DND-41 (cell line): ENCODE results near the gene FUZ.

Experiments used
- ATAC-seq: fragments of 200-7000 bp; cut with Tn5 transposase; 3 replicates; pipeline ENCODE4 v1.9.1; 2021; ENCODE audit warnings: low read depth; ENCODE audit not compliant: insufficient read depth
- DNase-seq: peaks from one replicate; pipeline ENCODE4 v3.0.0-alpha.2; 2020
- H2AFZ ChIP-seq: 2 replicates; pipeline ENCODE4 v1.6.0; 2012; ENCODE audit warnings: low read depth, low read length
- H3K27ac ChIP-seq: 2 replicates; pipeline ENCODE4 v1.5.1; 2012; ENCODE audit warnings: low read length, inconsistent platforms
- H3K27me3 ChIP-seq: fragments of 200-600 bp; sonication (generic); 2 replicates; pipeline ENCODE4 v1.6.0; 2012; ENCODE audit warnings: low read length, mild to moderate bottlenecking, inconsistent platforms; ENCODE audit not compliant: insufficient read depth, poor library complexity
- H3K36me3 ChIP-seq: 2 replicates; pipeline ENCODE4 v1.5.1; 2012; ENCODE audit warnings: low read length, inconsistent platforms; ENCODE audit not compliant: insufficient read depth
- H3K4me1 ChIP-seq: 2 replicates; pipeline ENCODE4 v1.5.1; 2012; ENCODE audit warnings: mild to moderate bottlenecking, low read length; ENCODE audit not compliant: insufficient read depth
- H3K4me2 ChIP-seq: 2 replicates; pipeline ENCODE4 v1.6.0; 2012; ENCODE audit warnings: mild to moderate bottlenecking, moderate library complexity, low read length, inconsistent platforms; ENCODE audit not compliant: insufficient read depth
- H3K4me3 ChIP-seq, 2 experiments: fragments of 200-600 bp in 1 of 2; shearing (Covaris generic) in 1 of 2; 2 replicates each; pipeline ENCODE4 v1.5.1; 2012 to 2016; ENCODE audit warnings: inconsistent platforms in 2 of 2, low read length in 2 of 2, mild to moderate bottlenecking in 2 of 2, low read depth in 1 of 2, moderate library complexity in 1 of 2
- H3K79me2 ChIP-seq: 2 replicates; pipeline ENCODE4 v1.6.0; 2012; ENCODE audit warnings: low read length, inconsistent platforms; ENCODE audit not compliant: insufficient read depth
- H3K9ac ChIP-seq: 2 replicates; pipeline ENCODE4 v1.6.0; 2012; ENCODE audit warnings: low read depth, mild to moderate bottlenecking, inconsistent platforms, low read length, moderate library complexity
- H3K9me3 ChIP-seq: 2 replicates; pipeline ENCODE4 v1.5.1; 2012; ENCODE audit warnings: low read length, moderate library complexity, mild to moderate bottlenecking, inconsistent platforms; ENCODE audit not compliant: insufficient read depth, severe bottlenecking
- H4K20me1 ChIP-seq: 2 replicates; pipeline ENCODE4 v1.6.0; 2012; ENCODE audit warnings: low read length; ENCODE audit not compliant: insufficient read depth
- EZH2 ChIP-seq: IDR thresholded peaks from 3 replicates; pipeline ENCODE4 v1.6.1; 2012; ENCODE audit warnings: borderline replicate concordance, low read depth, mild to moderate bottlenecking, moderate library complexity, low read length, inconsistent platforms; ENCODE audit not compliant: severe bottlenecking
- TF ChIP-seq, protein P1 (sequence below): IDR thresholded peaks from 2 replicates; pipeline ENCODE4 v1.5.1; 2012; ENCODE audit warnings: borderline replicate concordance, low read length, moderate library complexity, mild to moderate bottlenecking; ENCODE audit not compliant: poor library complexity, severe bottlenecking; ENCODE audit errors: extremely low read depth

The FUZ gene

DNA sequence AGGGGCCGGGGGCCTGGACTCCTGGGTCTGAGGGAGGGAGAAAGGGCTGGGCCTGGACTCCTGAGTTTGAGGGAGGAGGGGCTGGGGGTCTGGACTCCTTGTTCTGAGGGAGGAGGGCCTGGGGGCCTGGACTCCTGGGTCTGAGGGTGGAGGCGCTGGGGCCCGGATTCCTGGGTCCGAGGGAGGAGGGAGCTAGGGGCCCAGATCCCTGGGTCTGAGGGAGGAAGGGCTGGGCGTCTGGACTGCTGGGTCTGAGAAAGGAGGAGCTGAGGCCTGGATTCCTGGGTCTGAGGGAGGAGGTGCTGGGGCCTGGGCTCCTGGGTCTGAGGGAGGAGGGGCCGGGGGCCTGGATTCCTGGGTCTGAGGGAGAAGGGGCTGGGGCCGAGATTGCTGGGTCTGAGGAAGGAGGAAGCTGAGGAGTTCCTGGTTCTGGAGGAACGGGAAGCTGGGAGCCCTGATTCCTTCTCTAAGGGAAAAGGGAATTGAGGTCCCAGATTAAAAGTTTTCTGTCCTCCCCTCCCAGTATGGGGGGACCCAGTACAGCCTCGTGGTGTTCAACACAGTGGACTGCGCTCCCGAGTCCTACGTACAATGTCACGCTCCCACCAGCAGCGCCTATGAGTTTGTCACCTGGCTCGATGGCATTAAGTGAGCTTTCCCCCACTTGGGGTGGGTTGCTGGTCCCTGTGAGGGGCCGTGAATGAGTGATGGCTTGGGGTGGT is 5.7 kb upstream of the FUZ start:
- Histone ChIP-seq H3K36me3 (peaks cover 31% of the 10 kb centered on the region), H4K20me1 (peaks cover 7% of the 10 kb centered on the region), H3K4me2 (peak overlapping the region; percentile 87), H2AFZ (peak overlapping the region; percentile 91), H3K9ac (peak overlapping the region; percentile 82), H3K9me3 (no peaks in the 10 kb centered on the region), H3K27me3 (no peaks in the 10 kb centered on the region), H3K79me2 (peaks cover 49% of the 10 kb centered on the region), H3K4me3 (peak overlapping the region; percentile 88 to 96), H3K27ac (peak overlapping the region; percentile 93), H3K4me1 (peaks cover 26% of the 10 kb centered on the region)
- no peak for DNase-seq
- ATAC-seq = no peak; the same call in 2 of the 3 replicates
- no peak for TF ChIP-seq EZH2
- TF ChIP-seq, protein P1, sequence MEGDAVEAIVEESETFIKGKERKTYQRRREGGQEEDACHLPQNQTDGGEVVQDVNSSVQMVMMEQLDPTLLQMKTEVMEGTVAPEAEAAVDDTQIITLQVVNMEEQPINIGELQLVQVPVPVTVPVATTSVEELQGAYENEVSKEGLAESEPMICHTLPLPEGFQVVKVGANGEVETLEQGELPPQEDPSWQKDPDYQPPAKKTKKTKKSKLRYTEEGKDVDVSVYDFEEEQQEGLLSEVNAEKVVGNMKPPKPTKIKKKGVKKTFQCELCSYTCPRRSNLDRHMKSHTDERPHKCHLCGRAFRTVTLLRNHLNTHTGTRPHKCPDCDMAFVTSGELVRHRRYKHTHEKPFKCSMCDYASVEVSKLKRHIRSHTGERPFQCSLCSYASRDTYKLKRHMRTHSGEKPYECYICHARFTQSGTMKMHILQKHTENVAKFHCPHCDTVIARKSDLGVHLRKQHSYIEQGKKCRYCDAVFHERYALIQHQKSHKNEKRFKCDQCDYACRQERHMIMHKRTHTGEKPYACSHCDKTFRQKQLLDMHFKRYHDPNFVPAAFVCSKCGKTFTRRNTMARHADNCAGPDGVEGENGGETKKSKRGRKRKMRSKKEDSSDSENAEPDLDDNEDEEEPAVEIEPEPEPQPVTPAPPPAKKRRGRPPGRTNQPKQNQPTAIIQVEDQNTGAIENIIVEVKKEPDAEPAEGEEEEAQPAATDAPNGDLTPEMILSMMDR = no peak

DNA sequence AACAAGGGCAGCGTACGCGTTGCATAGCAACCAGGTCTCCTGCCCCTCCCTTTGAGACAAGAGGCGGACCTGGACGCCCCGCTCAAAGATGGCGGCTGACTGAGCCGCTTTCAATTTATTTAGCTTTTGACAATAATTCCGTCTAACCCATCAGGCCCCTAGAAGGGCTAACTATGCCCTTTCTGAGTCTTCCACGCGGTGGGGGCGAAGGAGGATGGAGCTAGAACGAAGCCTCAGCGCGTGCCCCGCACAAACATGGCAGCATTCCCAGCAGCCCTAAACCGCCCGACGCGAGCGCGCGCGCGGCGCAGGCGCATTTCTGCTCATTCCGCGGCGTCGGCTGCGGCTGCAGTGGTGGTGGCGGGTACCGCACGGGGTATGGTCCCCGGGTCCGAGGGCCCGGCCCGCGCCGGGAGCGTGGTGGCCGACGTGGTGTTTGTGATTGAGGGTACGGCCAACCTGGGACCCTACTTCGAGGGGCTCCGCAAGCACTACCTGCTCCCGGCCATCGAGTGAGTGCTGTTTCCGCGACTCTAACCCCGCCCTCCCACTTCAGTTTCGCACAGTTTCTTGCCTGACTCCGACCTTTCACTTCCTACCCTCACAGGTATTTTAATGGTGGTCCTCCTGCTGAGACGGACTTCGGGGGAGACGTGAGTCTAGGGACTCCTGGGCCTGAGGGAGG is 5.0 kb upstream of the FUZ start, which contains the start of gene MED25:
MED25 (plus strand) TSS at position 326 of the 685 bp plus-strand sequence; CDS start at position 379, 53 bp downstream.
- ATAC-seq = peak; percentile 72
- H3K9ac ChIP-seq = peak within 1 kb of the TSS; percentile 82
- peaks cover 24% of the 10 kb centered on the region for H3K36me3 ChIP-seq
- H3K4me2 ChIP-seq = peak within 1 kb of the TSS; percentile 87
- peaks cover 29% of the 10 kb centered on the region for H3K4me1 ChIP-seq
- peaks cover 42% of the 10 kb centered on the region for H3K79me2 ChIP-seq
- H3K4me3 ChIP-seq = peak within 1 kb of the TSS; percentile 88 to 96
- H3K27ac ChIP-seq = peak within 1 kb of the TSS; percentile 93
- no peak for TF ChIP-seq EZH2
- TF ChIP-seq, protein P1 = no peak
- peak; percentile 85 for DNase-seq
- no peaks in the 10 kb centered on the region for H3K9me3 ChIP-seq
- peaks cover 3% of the 10 kb centered on the region for H4K20me1 ChIP-seq
- no peaks in the 10 kb centered on the region for H3K27me3 ChIP-seq
- peak within 1 kb of the TSS; percentile 91 for H2AFZ ChIP-seq

DNA sequence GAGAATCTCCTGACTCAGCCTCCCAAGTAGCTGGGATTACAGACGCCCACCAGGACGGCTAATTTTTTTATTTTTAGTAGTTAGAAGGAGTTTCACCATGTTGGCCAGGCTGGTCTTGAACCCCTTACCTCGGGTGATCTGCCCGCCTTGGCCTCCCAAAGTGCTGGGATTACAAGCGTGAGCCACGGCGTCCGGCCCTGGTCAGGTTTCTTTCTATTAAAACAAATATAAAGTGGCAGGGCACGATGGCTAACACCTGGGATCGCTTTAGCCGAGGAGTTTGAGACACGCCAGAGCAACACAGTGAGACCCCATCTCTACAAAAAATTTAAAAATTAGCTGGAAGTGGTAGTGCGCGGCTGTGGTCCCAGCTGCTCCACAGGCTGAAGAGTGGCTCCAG is 3.5 kb upstream of the FUZ start:
- no peaks in the 10 kb centered on the region for H3K9me3 ChIP-seq
- H3K27ac ChIP-seq = no peak overlapping the region
- no peaks in the 10 kb centered on the region; the same call in none of the 2 replicates for H4K20me1 ChIP-seq
- peaks cover 21% of the 10 kb centered on the region for H3K36me3 ChIP-seq
- no peak overlapping the region for H3K4me3 ChIP-seq
- DNase-seq = no peak
- H3K4me2 ChIP-seq = no peak overlapping the region
- H3K9ac ChIP-seq = no peak overlapping the region
- H3K27me3 ChIP-seq = no peaks in the 10 kb centered on the region
- peaks cover 39% of the 10 kb centered on the region for H3K4me1 ChIP-seq
- H3K79me2 ChIP-seq = peaks cover 43% of the 10 kb centered on the region
- H2AFZ ChIP-seq = no peak overlapping the region
- TF ChIP-seq EZH2 = no peak
- TF ChIP-seq, protein P1 = no peak
- ATAC-seq = no peak
